NOMO-1 treated with DMSO at 0.1 percent for 48 hours (cell line): Measurements from ENCODE around the gene ENDOU.
"Not testable (repeated sequence)": the region's sequence is repeated elsewhere in the genome, so short reads cannot be mapped to it uniquely, and the experiment has no call there.

ENCODE experiments used
- DNase-seq: peaks from one replicate; lab custom pipeline; 2025; ENCODE audit not compliant: unreplicated experiment; lab: John Stamatoyannopoulos, UW

Gene ENDOU

DNA sequence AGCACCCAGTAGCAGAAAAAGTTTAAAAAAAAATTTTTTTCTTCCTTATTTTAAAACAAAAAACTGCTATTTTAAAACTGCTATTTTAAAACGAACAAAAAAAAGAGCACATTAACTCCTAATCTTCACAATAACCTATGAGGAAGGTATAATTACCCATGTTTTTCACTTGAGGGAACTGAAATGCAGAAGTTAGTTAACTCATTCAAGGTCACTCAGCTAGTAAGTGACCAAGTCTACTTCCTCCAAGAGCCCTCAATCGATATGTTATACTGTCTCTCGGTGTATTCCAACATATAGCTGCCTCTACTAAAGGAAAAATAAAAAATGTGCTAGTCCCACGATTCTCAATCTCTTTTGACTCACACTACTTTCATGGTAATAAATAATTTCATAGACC lies 27.2 kb downstream of the ENDOU start:
- DNase-seq = peak; percentile 90

DNA sequence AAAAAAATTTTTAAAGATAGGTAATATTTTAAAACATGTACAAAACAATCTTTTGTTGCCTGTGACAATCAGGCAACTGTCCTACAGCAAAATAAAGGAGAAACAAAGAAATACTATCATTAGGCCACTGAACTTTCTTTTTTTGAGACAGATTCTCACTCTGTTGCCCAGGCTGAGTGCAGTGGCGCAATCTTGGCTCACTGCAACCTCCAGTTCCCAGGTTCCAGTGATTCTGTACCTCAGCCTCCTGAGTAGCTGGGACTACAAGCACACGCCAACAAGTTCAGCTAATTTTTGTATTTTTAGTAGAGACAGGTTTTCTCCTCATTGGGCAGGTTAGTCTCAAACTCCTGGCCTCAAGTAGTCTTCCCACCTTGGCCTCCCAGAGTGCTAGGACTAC lies 36.1 kb downstream of the ENDOU start:
- DNase-seq = no peak

DNA sequence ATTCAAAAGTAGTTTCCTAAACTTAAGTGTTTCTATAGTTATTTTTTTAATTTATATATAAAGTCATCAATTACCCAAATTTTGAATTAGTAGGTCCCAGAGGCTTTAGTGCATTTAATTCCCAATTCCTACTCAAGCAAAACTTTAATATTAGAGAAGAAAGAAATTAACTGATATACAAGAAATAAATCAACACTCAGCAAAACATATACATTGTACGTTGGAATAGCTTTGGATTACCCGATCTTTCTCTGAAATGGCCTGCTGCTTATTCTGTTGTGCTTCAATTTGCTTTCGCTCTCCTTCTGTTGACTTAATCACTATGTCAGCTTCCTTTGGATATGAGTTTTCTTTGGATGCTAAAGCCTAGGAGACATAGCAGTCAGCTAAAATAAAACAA lies 37.7 kb downstream of the ENDOU start:
- no peak for DNase-seq

DNA sequence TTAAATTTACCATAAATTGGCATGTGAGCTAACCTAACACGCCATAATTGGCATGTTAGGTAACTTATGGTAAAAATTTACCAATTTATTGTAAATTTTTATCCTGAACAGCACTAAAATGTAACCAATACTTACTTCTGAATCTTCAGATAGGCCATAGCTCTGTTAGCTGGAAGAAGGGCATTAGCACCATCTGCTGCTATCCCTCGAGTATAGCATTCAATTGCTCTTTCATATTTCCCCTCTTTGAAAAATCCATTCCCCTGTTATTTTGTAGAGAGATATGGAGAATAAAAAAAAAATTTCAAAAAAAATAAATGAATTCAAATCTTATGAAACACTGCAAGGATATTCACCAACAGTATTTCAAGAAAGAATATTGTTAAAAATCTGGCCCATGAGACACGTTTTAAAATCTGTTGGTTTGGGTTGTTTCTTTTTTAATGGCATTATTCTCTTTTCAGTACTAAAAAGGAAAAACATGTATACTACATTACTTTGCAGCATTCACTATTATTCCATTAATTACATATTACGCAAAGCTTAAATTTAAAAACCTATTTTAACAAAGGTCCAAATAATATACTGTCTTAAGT lies 38.5 kb downstream of the ENDOU start:
- peak; percentile 37 for DNase-seq

DNA sequence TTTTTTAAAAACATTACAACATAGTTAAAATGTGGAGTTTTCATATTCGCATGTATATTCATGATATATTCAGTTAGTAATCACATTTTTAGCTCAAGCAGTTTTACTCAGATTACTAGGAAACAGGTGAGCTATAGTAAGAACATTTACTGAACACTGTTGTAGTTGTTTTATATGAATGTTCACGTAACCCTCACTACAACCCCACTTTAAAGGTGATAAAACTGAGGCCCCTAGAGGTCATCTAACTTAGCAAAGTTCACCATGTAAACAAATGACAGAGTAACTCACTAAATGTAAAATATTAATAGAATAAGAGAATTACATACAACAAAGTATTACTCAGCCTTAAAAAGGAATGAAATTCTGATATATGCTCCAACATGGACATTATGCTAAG lies 45.5 kb downstream of the ENDOU start:
- no peak for DNase-seq

DNA sequence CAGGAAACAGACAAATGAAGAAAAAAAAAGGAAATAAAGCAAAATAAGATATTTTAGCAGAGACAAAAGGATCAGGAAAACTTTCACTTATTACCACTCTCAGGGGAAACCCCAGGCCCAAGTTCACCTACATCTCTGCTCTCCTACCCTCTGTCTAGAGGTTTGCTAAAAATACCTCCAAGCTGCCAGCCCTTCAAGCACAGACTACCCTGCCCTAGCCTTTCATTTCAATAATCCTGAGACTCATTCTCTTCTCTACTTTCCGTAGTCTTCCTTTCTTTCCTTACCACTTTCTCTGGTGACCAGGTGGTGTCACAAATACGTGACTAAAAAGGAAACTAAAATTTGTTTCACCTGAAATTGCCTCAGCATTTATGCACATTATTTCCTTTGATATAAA lies 53.2 kb downstream of the ENDOU start:
- no peak for DNase-seq

DNA sequence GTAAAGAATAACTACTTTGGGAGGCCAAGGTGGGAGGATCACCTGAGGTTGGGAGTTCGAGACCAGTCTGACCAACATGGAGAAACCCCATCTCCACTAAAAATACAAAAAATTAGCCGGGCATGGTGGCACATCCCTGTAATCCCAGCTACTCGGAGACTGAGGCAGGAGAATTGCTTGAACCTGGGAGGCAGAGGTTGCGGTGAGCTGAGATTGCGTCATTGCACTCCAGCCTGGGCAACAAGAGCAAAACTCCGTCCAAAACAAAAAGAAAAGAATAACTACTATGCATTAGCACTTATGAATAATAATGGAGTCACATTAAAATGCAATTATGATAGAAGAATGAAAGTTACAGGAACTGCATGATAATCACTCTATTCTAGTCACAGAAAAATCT lies 57.4 kb downstream of the ENDOU start:
- DNase-seq = not testable (repeated sequence)
